SIG-M5 treated with dmso at 0.1 percent for 504 hours (cell line): ENCODE measurements around the gene RNF224.
"Not testable (repeated sequence)": the region's sequence is repeated elsewhere in the genome, so short reads cannot be mapped to it uniquely, and the experiment has no call there.

Source experiments
- DNase-seq: peaks from one replicate; lab custom pipeline; 2025; ENCODE audit not compliant: unreplicated experiment; lab: John Stamatoyannopoulos, UW

RNF224 gene

DNA sequence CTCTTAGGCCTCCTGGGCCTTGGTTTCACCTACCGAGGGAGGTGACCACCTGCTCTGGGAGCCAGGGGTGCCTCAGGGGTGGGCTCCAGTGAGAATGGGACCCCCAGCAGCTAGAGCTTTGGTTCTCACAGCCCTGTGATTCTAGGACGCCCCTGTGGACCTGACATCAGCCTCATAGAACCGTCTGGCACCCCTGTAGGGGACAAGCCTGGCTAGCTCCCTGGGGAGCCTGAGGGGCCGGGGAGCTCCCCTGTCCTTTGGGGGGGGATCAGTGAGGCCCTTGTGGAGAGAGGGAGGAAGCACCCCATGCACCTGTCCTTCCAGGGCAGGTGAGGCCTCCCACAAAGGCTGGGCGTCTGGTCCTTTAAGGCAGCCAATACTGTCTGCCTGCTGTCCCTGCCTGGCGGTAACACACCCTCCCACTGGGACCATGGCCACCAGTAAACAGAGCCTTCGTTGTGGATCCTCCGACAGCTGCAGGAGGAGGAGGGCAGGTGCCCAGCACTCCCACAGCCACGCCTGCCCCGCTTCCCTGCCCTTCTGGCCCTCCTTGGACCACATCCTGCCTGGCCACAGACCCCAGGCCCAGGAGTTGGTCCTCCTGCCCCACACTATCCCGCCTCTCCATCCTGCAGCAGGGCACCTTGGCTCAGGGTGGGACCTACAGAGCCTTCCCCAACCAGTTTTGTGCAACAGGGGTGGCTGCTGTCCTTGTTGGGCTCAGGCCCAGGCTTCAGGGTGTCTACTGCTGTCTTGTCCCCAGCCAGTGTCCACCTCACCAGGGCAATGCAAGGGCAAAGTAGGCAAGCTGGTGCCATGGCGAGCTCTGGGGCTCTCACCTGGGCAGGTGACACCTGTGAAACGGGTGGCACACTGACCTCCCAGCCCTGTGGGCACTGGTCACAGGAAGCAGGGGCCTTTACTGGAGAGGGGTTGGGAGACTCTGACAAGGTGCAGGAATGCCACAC is 10.7 kb downstream of the RNF224 start:
- DNase-seq, result no peak

DNA sequence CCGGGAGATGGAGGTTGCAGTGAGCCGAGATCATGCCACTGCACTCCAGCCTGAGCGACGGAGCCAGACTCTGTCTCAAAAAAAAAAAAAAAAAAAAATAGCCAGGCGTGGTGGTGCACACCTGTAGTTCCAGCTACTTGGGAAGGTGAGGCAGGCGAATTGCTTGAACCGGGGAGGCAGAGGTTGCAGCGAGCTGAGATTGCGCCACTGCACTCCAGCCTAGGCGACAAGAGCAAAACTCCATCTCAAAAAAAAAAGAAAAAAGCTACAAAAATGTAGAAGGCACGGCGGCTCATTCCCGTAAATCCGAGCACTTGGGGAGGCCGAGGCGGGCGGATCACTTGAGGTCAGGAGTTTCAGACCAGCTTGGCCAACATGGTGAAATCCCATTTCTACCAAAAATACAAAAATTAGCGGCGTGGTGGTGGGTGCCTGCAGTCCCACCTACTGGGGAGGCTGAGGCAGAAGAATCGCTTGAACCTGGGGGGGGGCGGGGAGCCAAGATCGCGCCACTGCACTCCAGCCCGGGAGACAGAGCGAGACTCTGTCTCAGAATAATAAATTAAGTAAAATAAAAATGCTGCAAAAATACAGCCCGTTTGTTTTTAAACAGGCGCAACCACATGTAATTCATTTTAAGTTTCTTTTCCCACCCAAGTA is 12.4 kb downstream of the RNF224 start:
- DNase-seq, result not testable (repeated sequence)

DNA sequence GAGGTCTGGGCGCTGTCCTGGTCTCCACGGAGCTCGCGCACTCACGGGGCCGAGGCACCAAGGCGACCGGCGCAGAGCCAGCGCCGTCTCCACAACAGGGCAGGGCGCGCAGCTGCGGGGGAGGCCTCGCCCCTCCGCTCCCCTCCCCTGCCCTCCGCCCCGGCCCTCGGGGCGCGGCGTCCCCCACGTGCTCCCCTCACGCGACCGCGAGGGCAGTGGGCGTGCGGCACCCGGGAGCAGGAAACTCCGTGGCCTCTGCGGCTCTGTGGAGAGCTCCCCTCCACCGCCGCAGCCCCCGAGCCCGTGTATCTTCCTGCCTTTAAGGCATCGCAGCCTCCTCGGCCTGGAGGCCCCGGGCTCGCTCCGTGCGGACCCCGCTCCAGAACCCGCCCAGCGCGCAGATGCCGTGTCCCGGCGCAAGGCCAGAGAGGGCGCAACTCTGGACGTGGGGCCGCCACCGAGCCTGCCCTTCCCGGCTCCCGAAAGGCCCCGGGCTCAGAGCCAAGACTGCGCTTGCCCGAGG is 13.1 kb downstream of the RNF224 start:
- DNase-seq, result peak; percentile 54

DNA sequence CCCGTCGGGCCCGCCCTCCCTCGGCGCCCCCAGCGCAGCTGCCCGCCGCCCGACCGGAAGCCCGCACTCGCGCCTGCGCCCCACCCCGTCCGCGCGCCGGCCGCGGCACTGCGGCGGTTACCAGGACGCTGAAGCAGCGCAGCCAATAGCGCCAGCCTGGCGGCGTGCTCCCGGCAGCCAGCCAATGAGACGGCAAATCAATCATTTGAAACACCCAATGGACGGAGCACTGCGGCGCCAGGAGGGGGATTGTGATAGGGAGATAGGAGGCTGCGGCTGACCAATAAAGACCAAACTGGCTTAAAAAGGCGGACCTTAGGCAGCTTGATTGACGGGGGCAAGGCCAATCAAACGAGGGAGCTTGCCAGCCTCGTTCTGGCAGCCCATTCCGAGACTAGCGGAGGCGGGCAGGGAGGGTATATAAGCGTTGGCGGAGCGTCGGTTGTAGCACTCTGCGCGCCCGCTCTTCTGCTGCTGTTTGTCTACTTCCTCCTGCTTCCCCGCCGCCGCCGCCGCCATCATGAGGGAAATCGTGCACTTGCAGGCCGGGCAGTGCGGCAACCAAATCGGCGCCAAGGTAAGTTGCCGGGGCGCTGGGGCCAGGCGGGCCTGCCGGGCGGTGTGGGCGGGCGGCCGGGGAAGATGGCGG is 13.7 kb downstream of the RNF224 start, which contains the start of gene TUBB4B:
TSS of gene TUBB4B (plus strand) at position 447 of the 649 bp plus-strand sequence. CDS start at position 521, 74 bp downstream.
- DNase-seq, result peak; percentile 99

DNA sequence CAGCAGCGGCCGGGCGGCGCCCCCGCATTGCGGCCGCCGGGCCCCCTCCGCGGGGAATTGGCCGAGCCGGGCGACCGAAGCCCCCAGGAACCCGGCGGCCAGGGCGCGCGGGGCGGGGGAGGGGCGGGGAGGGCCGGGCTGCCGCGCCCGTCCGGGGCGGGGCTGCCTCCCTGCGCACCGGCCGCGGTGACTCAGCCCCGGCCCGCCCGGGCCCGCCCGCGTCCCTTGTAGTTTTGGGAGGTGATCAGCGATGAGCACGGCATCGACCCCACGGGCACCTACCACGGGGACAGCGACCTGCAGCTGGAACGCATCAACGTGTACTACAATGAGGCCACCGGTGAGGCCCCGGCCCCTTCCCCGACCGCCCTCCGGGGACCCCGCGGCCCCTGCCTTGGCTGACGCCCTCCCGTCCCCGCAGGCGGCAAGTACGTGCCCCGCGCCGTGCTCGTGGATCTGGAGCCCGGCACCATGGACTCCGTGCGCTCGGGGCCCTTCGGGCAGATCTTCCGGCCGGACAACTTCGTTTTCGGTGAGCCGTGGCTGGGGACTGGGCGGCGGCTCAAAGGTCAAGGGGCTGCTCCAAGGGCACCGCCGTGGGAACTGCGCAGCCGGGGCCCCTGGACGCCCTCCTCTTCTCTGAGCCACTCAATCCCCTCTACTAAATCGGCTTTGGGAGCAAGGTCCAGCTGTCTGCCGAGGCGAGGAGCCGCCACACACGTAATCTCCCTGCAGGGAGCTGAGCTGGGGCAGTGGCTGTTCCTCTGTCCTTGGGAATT is 14.4 kb downstream of the RNF224 start:
- DNase-seq, result no peak

DNA sequence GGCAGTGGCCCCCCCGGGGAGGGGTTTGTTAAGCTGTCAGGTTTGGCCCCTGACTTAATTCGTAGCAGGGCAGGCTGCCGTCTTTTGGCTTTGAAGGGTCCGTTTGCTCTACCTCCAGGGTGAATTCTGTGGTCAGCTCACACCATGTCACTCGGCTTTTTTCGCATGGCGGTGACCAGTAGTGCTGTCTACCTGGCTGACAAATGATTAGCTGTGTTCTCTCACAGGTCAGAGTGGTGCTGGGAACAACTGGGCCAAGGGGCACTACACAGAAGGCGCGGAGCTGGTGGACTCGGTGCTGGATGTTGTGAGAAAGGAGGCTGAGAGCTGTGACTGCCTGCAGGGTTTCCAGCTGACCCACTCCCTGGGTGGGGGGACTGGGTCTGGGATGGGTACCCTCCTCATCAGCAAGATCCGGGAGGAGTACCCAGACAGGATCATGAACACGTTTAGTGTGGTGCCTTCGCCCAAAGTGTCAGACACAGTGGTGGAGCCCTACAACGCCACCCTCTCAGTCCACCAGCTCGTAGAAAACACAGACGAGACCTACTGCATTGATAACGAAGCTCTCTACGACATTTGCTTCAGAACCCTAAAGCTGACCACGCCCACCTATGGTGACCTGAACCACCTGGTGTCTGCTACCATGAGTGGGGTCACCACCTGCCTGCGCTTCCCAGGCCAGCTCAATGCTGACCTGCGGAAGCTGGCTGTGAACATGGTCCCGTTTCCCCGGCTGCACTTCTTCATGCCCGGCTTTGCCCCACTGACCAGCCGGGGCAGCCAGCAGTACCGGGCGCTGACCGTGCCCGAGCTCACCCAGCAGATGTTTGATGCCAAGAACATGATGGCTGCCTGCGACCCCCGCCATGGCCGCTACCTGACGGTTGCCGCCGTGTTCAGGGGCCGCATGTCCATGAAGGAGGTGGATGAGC is 15.2 kb downstream of the RNF224 start:
- no peak for DNase-seq

DNA sequence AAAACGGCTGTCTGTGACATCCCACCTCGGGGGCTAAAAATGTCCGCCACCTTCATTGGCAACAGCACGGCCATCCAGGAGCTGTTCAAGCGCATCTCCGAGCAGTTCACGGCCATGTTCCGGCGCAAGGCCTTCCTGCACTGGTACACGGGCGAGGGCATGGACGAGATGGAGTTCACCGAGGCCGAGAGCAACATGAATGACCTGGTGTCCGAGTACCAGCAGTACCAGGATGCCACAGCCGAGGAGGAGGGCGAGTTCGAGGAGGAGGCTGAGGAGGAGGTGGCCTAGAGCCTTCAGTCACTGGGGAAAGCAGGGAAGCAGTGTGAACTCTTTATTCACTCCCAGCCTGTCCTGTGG is 15.9 kb downstream of the RNF224 start:
- not testable (repeated sequence) for DNase-seq

DNA sequence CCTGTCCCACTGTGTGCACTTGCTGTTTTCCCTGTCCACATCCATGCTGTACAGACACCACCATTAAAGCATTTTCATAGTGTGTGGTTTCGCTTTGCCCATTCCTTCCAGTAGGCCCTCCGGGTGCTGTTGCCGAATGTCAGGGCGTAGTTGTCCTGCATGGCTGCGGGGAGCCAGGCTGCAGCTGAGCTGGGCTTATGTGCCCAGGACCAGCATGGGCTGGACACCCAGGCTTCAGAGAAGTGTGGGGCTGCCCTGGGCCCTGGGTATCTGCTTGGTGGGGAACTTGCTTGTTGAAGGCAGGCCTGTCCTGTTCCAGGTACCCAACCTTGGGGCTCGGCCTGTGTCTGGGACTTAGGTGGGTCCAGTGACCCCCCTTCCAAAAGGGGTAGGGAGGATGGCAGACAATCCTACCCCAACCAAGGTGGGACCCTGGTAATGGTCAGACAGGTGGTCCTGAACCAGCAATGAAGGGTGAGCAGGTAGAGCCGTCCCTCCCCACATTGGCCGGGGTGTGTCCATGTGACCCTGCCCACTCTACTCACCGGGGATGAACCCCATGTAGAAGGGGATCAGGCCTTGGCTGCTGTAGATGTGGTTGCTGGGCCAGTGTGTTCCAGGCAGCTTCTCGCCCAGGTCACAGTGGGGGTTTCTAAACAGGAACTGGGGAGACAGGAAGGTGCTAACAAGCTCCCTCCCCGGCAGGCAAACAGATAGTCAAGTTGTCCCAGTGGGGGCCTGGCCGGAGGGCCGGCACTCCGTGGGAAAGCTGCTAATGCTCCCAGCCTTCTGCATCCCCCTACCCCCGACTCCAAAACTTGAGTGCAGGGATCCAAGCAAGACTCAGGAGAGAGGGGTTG is 16.6 kb downstream of the RNF224 start:
- DNase-seq, result no peak

DNA sequence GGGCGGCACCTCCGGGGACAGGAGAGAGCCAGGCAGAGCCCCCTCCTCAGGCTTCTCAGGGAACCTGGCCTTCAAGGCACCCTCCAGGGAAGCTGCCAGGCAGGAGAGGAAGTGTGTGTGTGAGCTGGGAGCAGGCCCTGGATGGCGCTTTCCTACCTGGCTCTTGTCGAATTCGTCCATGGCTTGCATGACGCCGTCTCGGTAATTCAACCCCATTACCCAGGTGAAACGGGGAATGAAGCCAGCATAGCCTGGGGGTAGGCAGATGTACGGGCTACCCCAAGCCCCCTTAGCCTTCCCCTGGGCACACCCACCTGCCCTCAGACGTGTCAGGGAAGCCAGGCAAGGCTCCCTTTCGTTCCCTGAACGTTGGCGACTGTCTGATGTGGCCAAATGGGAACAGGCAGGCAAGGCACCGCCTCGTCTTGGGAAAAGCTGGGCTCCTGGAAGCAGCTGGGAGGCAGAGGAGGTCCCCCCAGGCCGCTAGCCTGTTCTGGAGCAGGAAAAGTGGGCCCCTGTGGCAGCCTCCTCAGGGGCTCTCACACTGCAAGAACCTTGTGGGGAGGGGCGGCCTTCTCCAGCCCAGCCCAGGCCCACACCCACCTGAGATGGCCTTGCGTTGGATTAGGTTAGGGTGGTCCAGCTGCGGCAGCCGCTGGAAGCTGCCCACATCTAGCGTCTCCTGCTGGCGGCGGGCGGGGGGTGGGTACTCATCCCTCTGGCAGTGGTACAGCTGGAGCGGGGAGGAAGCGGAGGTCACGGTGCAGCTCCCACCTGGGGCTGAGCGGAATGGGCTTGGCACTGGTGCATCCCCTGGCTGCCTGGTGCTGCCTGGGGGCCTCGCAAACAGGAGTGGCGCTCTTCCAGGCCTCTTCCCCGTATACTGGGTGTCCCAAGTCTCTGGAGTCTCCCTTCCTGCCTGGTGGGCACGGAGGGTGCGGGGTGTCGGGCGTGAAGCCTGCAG is 17.5 kb downstream of the RNF224 start:
- DNase-seq, result no peak

DNA sequence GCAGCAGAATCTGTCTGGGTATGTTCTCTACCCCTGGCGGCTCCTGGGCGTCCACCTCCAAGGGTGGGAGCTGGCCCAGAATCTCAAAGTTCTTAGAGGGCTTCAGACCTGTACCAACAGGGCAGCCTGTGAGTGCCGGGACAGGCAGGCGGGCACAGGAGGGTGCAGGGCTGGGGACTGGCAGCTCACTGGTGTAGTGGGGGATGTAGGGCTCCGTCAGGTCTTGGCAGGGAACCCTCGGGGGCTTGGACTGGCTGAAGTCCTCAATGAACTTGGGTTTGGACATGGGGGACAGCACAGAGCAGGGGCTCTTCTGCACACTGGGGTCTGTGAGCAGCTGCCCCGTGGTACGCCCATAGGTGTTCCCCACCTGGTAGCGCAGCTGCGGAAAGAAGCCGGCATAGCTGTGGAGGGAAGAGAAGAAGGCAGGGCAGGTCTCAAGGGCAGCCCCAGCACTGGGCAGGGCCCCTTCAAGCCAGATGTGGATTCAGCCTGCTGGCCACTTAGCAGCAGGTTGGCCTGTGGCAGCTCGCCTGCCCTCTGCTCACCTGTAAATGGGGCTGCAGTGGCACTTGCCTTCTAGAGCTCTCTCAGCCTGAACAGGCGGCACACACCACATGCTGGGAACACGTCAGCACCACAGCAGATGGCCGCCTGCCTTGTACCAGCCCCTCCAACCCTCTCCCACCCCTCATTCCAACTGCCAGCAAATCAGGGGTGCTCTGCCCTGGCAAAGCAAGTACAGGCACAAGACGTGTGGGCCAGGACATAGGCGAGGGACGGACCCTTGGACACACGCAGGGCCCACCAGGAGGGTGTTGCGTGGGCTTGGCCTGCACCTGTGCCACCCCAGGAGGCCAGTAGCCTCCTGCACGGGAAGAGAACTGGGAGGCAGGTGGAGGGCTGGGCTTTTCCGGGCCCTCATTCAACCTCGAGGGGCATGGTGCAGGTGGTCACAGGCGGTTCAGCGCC is 18.4 kb downstream of the RNF224 start:
- no peak for DNase-seq

DNA sequence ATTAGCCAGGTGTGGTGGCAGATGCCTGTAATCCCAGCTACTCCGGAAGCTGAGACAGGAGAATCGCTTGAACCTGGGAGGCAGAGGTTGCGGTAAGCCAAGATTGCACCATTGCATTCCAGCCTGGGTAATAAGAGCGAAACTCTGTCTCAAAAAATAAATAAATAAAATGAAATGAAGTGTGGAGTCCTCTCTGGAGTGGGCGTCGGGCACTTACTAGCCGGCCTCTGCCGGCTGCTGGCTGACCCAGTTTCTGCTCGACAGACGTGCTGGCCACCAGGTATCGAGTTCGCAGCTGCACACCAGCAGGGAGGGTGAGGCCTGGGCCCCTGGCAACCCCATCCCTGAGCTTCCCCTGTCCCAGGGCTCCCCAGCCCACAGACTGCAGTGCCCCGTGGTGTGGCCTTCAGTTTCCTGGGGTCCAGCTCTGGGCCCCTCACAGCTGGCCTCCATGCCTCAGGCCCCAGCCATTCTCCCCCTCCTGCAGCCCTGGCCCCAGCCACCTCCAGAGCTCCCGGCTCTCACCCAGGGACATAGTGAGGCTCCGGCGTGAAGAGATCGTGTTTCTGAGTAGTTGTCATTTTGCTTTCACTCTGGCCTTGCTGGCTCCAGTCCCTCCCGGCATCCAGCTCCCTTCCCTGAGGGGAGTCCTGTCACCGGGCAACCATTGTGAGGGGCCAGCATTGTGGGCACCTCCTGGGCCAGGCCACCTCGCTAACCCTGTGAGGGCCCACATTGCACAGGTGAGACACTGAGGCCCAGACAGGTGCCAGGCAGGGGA is 20.0 kb downstream of the RNF224 start:
- no peak for DNase-seq

DNA sequence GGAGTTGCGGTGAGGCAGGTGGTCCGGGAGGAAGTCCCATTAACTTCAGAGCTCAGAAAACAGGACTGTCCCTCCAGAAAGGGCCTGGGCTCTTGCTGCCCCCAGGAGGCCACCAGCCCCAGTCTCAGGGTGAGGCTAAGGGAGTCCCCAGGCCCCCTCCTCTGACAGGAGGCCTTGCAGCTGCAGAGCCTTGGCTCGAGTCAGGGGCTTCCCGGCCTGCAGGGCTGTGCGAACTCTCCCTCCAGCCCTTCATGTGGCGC is 20.5 kb downstream of the RNF224 start:
- no peak for DNase-seq

DNA sequence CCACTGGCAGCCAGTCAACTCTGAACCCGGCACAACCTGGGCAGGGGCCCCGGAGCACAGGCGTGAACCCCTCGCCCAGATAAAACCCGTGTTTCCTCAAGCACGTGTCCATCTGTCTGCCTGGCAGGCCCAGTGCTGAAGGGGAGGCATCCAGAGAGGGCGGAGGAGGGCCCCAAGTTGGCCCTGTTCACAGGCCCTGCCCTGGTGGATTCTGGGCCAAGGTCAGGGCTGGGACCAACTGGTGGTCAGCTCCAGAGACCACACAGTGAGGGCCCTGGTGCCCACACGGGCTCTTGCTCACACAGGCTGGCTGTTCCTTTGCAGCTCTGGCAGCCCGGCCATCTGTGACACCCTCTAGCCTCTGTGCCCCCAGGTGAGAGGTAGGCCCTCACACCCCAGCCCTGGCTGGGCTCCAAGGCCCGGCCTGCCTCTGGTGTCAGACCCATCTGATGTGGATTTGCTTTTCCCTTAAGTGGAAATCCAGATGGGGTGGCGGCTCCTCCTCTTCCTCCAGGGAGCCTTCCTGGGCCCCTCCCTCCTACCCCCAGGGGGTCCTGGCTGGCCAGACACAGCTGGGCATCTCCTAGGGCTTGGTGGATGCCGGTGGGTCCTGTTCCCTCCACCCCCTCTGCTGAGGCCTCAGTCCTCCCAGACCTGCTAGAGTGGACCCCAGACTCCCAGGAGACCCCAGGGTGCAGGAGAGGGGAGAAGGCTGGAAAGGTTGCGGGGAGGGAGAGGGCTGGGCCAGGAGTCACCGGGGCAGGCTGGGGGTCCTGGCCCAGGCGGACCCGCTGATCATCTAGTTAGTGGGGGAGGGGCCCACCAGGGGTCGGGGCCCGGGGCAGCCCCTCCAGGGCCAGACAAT is 23.3 kb downstream of the RNF224 start:
- DNase-seq, result no peak

DNA sequence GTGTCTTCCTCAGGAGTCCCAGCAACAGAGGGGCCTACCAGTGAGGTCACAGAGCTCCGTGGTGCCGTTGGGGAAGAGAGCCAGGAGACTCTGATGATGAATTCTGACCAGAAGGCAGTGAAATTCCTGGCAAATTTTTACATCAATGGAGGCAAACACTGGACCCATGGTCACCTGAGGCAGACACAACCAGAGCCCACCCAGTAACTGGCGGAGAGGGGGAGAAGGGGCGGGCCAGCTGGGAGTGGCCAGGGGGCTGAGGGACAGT is 23.8 kb downstream of the RNF224 start, which contains the start of gene STPG3:
TSS of gene STPG3 (plus strand) at position 93 of the 268 bp plus-strand sequence. CDS start at position 94, 1 bp downstream.
- no peak for DNase-seq
